H9 (cell line): ENCODE data around the gene IRX2. TPM values are rescaled to one million over a fixed set of nuclear protein-coding genes. Genes with fewer than 3 reads are reported as not detected.

Experiments used
- DNase-seq: peaks from one replicate; pipeline ENCODE4 v3.0.0-alpha.2; 2017
- H2AFZ ChIP-seq: one replicate; pipeline ENCODE4 v1.6.1; 2013; ENCODE audit warnings: mild to moderate bottlenecking, low read length, control low read depth, moderate library complexity
- H2AK5ac ChIP-seq: 2 replicates; pipeline ENCODE4 v1.6.1; 2013; ENCODE audit warnings: low read length, control low read depth, mixed read lengths; ENCODE audit not compliant: insufficient read length
- H2BK120ac ChIP-seq: one replicate; pipeline ENCODE4 v1.6.1; 2013; ENCODE audit warnings: low read depth, mild to moderate bottlenecking, low read length, control low read depth, inconsistent platforms; ENCODE audit not compliant: poor library complexity, severe bottlenecking
- H2BK12ac ChIP-seq: 2 replicates; pipeline ENCODE4 v1.6.1; 2013; ENCODE audit warnings: low read length, control low read depth, mixed read lengths, low read depth; ENCODE audit not compliant: insufficient read length
- H2BK15ac ChIP-seq: 2 replicates; pipeline ENCODE4 v1.6.1; 2013; ENCODE audit warnings: low read depth, low read length, control low read depth
- H2BK20ac ChIP-seq: one replicate; pipeline ENCODE4 v1.6.1; 2013; ENCODE audit warnings: low read depth, mild to moderate bottlenecking, low read length, control low read depth, inconsistent platforms; ENCODE audit not compliant: poor library complexity, severe bottlenecking
- H2BK5ac ChIP-seq: 2 replicates; pipeline ENCODE4 v1.6.1; 2013; ENCODE audit warnings: low read length, control low read depth, mixed read lengths; ENCODE audit not compliant: insufficient read length
- H3K14ac ChIP-seq: 2 replicates; pipeline ENCODE4 v1.6.1; 2013; ENCODE audit warnings: low read length, control low read depth; ENCODE audit not compliant: insufficient read depth
- H3K18ac ChIP-seq: 2 replicates; pipeline ENCODE4 v1.6.1; 2013; ENCODE audit warnings: low read depth, mild to moderate bottlenecking, mixed read lengths, low read length, control low read depth; ENCODE audit not compliant: insufficient read length
- H3K23ac ChIP-seq: 2 replicates; pipeline ENCODE4 v1.6.1; 2013; ENCODE audit warnings: low read length, control low read depth, mixed read lengths, low read depth; ENCODE audit not compliant: insufficient read length
- H3K23me2 ChIP-seq: 2 replicates; pipeline ENCODE4 v1.6.1; 2013; ENCODE audit warnings: low read depth, mild to moderate bottlenecking, mixed read lengths, low read length, control low read depth; ENCODE audit not compliant: insufficient read length, poor library complexity, severe bottlenecking
- H3K27ac ChIP-seq: 2 replicates; pipeline ENCODE4 v1.5.1; 2013; ENCODE audit warnings: low read length, control low read depth, mixed read lengths, low read depth; ENCODE audit not compliant: insufficient read length
- H3K27me3 ChIP-seq: 2 replicates; pipeline ENCODE4 v1.6.1; 2013; ENCODE audit warnings: low read length, control low read depth, inconsistent platforms; ENCODE audit not compliant: insufficient read depth
- H3K4ac ChIP-seq: 2 replicates; pipeline ENCODE4 v1.6.1; 2013; ENCODE audit warnings: low read depth, mild to moderate bottlenecking, control low read depth, inconsistent platforms, low read length, moderate library complexity
- H3K4me1 ChIP-seq: 2 replicates; pipeline ENCODE4 v1.6.1; 2013; ENCODE audit warnings: low read length, control low read depth, inconsistent platforms; ENCODE audit not compliant: insufficient read depth
- H3K4me2 ChIP-seq: 2 replicates; pipeline ENCODE4 v1.6.1; 2013; ENCODE audit warnings: low read length, control low read depth, mixed read lengths; ENCODE audit not compliant: insufficient read length, insufficient read depth
- H3K56ac ChIP-seq: 2 replicates; pipeline ENCODE4 v1.6.1; 2013; ENCODE audit warnings: low read depth, mild to moderate bottlenecking, mixed read lengths, low read length, control low read depth; ENCODE audit not compliant: insufficient read length
- H3K79me1 ChIP-seq: 2 replicates; pipeline ENCODE4 v1.6.1; 2013; ENCODE audit warnings: low read depth, mild to moderate bottlenecking, moderate library complexity, low read length, control low read depth, inconsistent platforms; ENCODE audit not compliant: insufficient read depth, poor library complexity, severe bottlenecking
- H3K79me2 ChIP-seq: 2 replicates; pipeline ENCODE4 v1.6.1; 2013; ENCODE audit warnings: low read length, control low read depth, inconsistent platforms; ENCODE audit not compliant: insufficient read depth
- H3K9ac ChIP-seq: 2 replicates; pipeline ENCODE4 v1.6.1; 2013; ENCODE audit warnings: low read length, control low read depth, mixed read lengths; ENCODE audit not compliant: insufficient read length; ENCODE audit errors: extremely low read depth
- H3K9me3 ChIP-seq: one replicate; pipeline ENCODE4 v1.6.1; 2013; ENCODE audit warnings: low read depth, low read length, inconsistent platforms; ENCODE audit not compliant: control insufficient read depth
- H3T11ph ChIP-seq: one replicate; pipeline ENCODE4 v1.6.1; 2013; ENCODE audit warnings: mild to moderate bottlenecking, low read length, control low read depth, inconsistent platforms
- H4K20me1 ChIP-seq: one replicate; pipeline ENCODE4 v1.6.1; 2013; ENCODE audit not compliant: control insufficient read depth, insufficient read length, insufficient read depth
- H4K5ac ChIP-seq: 2 replicates; pipeline ENCODE4 v1.6.1; 2013; ENCODE audit warnings: low read depth, mild to moderate bottlenecking, mixed read lengths, low read length, control low read depth; ENCODE audit not compliant: insufficient read length
- H4K8ac ChIP-seq: replicated peaks from 2 replicates; pipeline ENCODE4 v1.6.1; 2013; ENCODE audit warnings: low read length, control low read depth, mixed read lengths, low read depth; ENCODE audit not compliant: insufficient read length
- H4K91ac ChIP-seq: 2 replicates; pipeline ENCODE4 v1.6.1; 2013; ENCODE audit warnings: low read depth, mild to moderate bottlenecking, moderate library complexity, mixed read lengths, low read length, control low read depth; ENCODE audit not compliant: insufficient read length
- H3K27ac Mint-ChIP-seq, 3 experiments: 2 replicates in 2 of 3; 3 replicates in 1 of 3; pipeline ENCODE4 v1.8.0; 2020 to 2021; ENCODE audit warnings: mixed read lengths in 3 of 3, mild to moderate bottlenecking in 1 of 3, moderate library complexity in 1 of 3
- H3K27me3 Mint-ChIP-seq: 2 replicates; pipeline ENCODE4 v1.8.0; 2021; ENCODE audit warnings: low read depth, mild to moderate bottlenecking, moderate library complexity, mixed read lengths
- H3K36me3 Mint-ChIP-seq, 3 experiments: 2 replicates in 2 of 3; 3 replicates in 1 of 3; pipeline ENCODE4 v1.8.0; 2020 to 2021; ENCODE audit warnings: low read depth in 3 of 3, mixed read lengths in 3 of 3; ENCODE audit not compliant: insufficient read depth in 1 of 3
- H3K4me1 Mint-ChIP-seq, 2 experiments: 2 replicates each; pipeline ENCODE4 v1.8.0; 2020; ENCODE audit warnings: mixed read lengths in 2 of 2
- H3K4me3 Mint-ChIP-seq, 2 experiments: 2 replicates in 1 of 2; 3 replicates in 1 of 2; pipeline ENCODE4 v1.8.0; 2020 to 2021; ENCODE audit warnings: mild to moderate bottlenecking in 2 of 2, mixed read lengths in 2 of 2, moderate library complexity in 1 of 2
- H3K9me3 Mint-ChIP-seq, 2 experiments: 2 replicates in 1 of 2; 3 replicates in 1 of 2; pipeline ENCODE4 v1.8.0; 2020; ENCODE audit warnings: mild to moderate bottlenecking in 2 of 2, mixed read lengths in 2 of 2, moderate library complexity in 1 of 2
- WGBS: extraction: QIAGEN DNeasy Blood & Tissue Kit; methylation state at CpG from one replicate; pipeline ENCODE4 v1.1.7; 2013; ENCODE audit warnings: missing lambda C conversion rate, low lambda C conversion rate, mixed read lengths; ENCODE audit not compliant: insufficient read length; ENCODE audit errors: extremely low coverage; 5-methylcytosine and 5-hydroxymethylcytosine counted together
- long read RNA-seq: library from polyadenylated mRNA; unstranded; transcript quantifications from one replicate; pipeline ENCODE4 v2.0.0, GENCODE V29; 2020
- total RNA-seq: library from RNA; stranded (reverse); gene quantifications from 2 replicates; pipeline ENCODE4 v1.2.1, GENCODE V29; 2021
- TF ChIP-seq, protein P1 (sequence below): fragments of 200-600 bp; sonication (generic); conservative IDR thresholded peaks from 3 replicates; pipeline ENCODE4 v1.8.0; 2021; ENCODE audit warnings: antibody characterized with exemption, mild to moderate bottlenecking

The IRX2 gene
- total RNA-seq, result 91.6 and 94.4 TPM in 2 replicates
- long read RNA-seq, partial matches to known transcripts, result 0 of 2 reads
- long read RNA-seq, other reads (novel, unspliced or antisense), result 2 of 2 reads

DNA sequence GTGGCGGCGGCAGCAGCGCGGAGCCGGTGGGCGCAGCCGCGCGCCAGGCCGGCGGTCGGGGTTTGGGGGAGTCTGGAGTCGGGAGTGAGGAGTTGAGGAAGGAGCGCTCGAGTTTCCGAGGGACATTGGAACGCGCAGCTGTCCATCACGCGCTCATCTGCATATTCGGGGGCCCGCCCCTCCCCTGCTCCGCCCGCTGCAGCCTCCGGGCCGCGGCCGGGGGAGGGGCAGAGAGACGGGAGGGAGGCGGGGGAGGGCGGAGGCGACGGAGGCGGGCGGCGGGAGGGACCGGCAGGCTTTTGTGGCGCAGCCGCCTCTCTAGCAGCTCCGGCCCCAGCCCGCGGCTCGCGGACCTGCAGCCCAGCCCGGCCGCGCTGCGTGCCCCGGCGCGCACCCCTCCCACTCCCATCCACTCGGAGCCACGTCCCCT, at the start of gene IRX2:
Gene IRX2 (minus strand): TSS at position 86 of the 430 bp plus-strand sequence. CDS start 264 bp downstream, outside the sequence.
- H3K79me2 ChIP-seq, result no peaks in the 10 kb centered on the region; the same call in 1 of the 2 replicates
- no CpG with 5 or more reads among the region's 53 CpGs for WGBS
- H2BK20ac ChIP-seq, result no peak within 1 kb of the TSS
- H3K4me2 ChIP-seq, result peak within 1 kb of the TSS; percentile 70
- no peak within 1 kb of the TSS for H4K91ac ChIP-seq
- no peak within 1 kb of the TSS for H2AK5ac ChIP-seq
- H3K36me3 Mint-ChIP-seq, result peaks cover 11 to 34% (median 27%) of the 10 kb centered on the region in 3 experiments
- H3K9ac ChIP-seq, result peak within 1 kb of the TSS; percentile 85
- no peak within 1 kb of the TSS for H2BK15ac ChIP-seq
- no peaks in the 10 kb centered on the region for H3K9me3 ChIP-seq
- H2AFZ ChIP-seq, result no peak within 1 kb of the TSS
- peak within 1 kb of the TSS in 2 of 3 experiments; percentile 68 to 82; a peak in 2 of 7 replicates for H3K27ac Mint-ChIP-seq
- peak within 1 kb of the TSS; percentile 86 to 88 for H3K4me3 Mint-ChIP-seq
- no peak within 1 kb of the TSS for H3K23ac ChIP-seq
- H3K79me1 ChIP-seq, result no peaks in the 10 kb centered on the region
- peaks cover 20% of the 10 kb centered on the region; the same call in 1 of the 2 replicates for H3K27me3 ChIP-seq
- TF ChIP-seq, protein P1, sequence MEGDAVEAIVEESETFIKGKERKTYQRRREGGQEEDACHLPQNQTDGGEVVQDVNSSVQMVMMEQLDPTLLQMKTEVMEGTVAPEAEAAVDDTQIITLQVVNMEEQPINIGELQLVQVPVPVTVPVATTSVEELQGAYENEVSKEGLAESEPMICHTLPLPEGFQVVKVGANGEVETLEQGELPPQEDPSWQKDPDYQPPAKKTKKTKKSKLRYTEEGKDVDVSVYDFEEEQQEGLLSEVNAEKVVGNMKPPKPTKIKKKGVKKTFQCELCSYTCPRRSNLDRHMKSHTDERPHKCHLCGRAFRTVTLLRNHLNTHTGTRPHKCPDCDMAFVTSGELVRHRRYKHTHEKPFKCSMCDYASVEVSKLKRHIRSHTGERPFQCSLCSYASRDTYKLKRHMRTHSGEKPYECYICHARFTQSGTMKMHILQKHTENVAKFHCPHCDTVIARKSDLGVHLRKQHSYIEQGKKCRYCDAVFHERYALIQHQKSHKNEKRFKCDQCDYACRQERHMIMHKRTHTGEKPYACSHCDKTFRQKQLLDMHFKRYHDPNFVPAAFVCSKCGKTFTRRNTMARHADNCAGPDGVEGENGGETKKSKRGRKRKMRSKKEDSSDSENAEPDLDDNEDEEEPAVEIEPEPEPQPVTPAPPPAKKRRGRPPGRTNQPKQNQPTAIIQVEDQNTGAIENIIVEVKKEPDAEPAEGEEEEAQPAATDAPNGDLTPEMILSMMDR, result no peak
- no peak within 1 kb of the TSS for H4K5ac ChIP-seq
- H3K27me3 Mint-ChIP-seq, result peaks cover 53% of the 10 kb centered on the region
- no peak within 1 kb of the TSS for H2BK5ac ChIP-seq
- H3K27ac ChIP-seq, result no peak within 1 kb of the TSS
- no peaks in the 10 kb centered on the region; the same call in 1 of the 2 replicates for H3K4me1 ChIP-seq
- peak within 1 kb of the TSS; percentile 95 for H3K14ac ChIP-seq
- H2BK120ac ChIP-seq, result no peak within 1 kb of the TSS
- H4K8ac ChIP-seq, result no peak within 1 kb of the TSS
- no peak within 1 kb of the TSS for H2BK12ac ChIP-seq
- DNase-seq, result peak; percentile 95
- peaks cover 43% of the 10 kb centered on the region for H3K23me2 ChIP-seq
- peaks cover 4 to 5% of the 10 kb centered on the region in 2 experiments; a peak in 3 of 5 replicates for H3K9me3 Mint-ChIP-seq
- peaks cover 41 to 49% of the 10 kb centered on the region in 2 experiments for H3K4me1 Mint-ChIP-seq
- H3K4ac ChIP-seq, result 0 out of 2 replicates have a peak within 1 kb of the TSS, but pooled peaks have one; percentile 34
- peak within 1 kb of the TSS; percentile 61 for H3T11ph ChIP-seq
- peak within 1 kb of the TSS; percentile 95 for H3K18ac ChIP-seq
- H3K56ac ChIP-seq, result no peak within 1 kb of the TSS
- H4K20me1 ChIP-seq, result no peaks in the 10 kb centered on the region
